LNCaP clone FGC (cell line): Measurements from ENCODE around the gene NME9.

Source experiments
- DNase-seq: peaks from one replicate; pipeline ENCODE4 v3.0.0-alpha.2; 2011; ENCODE audit warnings: low read depth
- H3K4me3 ChIP-seq: 2 replicates; pipeline ENCODE4 v1.5.1; 2011; ENCODE audit warnings: mild to moderate bottlenecking, low read depth, low read length, control low read depth
- TF ChIP-seq, protein P1 (sequence below): IDR thresholded peaks from 2 replicates; pipeline ENCODE4 v1.5.1; 2012; ENCODE audit warnings: mild to moderate bottlenecking; ENCODE audit not compliant: control insufficient read depth, insufficient read depth; ENCODE audit errors: extremely low read depth

The NME9 gene

GRCh38 chr3:138326866-138327595 lies 2.6 kb downstream of the NME9 start:
- DNase-seq, result no peak
- TF ChIP-seq, protein P1, sequence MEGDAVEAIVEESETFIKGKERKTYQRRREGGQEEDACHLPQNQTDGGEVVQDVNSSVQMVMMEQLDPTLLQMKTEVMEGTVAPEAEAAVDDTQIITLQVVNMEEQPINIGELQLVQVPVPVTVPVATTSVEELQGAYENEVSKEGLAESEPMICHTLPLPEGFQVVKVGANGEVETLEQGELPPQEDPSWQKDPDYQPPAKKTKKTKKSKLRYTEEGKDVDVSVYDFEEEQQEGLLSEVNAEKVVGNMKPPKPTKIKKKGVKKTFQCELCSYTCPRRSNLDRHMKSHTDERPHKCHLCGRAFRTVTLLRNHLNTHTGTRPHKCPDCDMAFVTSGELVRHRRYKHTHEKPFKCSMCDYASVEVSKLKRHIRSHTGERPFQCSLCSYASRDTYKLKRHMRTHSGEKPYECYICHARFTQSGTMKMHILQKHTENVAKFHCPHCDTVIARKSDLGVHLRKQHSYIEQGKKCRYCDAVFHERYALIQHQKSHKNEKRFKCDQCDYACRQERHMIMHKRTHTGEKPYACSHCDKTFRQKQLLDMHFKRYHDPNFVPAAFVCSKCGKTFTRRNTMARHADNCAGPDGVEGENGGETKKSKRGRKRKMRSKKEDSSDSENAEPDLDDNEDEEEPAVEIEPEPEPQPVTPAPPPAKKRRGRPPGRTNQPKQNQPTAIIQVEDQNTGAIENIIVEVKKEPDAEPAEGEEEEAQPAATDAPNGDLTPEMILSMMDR, result no peak
- no peak overlapping the region for H3K4me3 ChIP-seq

DNA sequence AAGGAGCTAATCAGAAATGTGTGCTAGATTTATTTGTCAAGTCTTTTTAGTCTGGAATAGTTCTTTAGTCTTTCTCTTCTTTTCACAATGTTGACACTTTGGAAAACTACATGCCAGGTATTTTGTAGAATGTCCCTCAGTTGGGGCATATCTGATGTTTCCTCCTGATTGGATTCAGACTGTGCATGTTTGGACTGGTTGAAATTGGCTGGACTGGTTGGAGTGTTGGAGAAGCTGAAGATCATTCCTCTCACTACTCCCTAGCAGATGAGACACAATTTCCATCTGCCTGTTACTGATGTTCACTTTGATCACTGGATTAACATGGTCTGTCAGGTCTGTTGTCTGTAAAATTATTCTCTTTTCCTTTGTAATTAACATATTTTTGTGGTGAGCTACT lies 3.7 kb downstream of the NME9 start:
- no peak for DNase-seq
- H3K4me3 ChIP-seq, result no peak overlapping the region
- TF ChIP-seq, protein P1, result no peak

DNA sequence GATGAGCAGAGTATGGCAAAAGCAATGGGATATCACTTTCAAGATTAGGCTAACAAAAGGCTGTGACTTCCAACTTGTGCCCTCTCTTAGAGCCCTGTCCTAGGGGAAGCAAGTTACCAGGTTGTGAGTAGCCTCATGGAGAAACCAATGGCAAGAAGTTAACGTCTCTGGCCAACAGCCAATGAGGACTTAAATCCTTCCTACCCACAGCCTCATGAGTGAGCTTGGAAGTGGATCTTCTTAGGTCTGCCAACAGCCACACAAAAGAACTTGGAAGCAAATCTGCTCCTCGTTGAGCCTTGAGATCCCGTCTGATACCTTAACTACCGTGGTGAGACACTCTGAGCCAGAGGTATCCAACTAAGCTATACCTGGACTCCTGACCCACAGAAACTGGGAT lies 5.7 kb downstream of the NME9 start:
- DNase-seq, result no peak
- TF ChIP-seq, protein P1, result no peak
- H3K4me3 ChIP-seq, result no peak overlapping the region

- TF ChIP-seq, protein P1, result no peak
Observed at GRCh38 chr3:138317687-138318086, 12.0 kb downstream of the NME9 start.

DNA sequence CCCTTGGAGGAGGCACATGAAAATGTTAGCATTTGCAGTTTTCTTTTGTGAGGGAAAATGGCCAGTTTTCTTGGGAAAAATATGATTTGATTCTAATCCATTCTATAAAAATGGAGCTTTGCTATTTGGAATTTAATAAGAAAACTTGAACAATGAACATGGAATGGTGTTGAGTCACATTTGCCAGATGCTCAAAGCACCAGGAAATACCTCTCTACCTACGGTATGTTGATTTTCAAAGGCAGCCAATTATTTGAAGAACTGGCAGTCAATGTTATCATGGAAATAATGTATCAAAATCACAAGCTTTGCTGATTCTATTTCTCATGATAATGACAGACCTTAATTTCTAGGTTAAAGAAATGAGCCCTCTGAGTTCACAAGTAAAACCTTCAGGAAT lies 14.9 kb downstream of the NME9 start:
- H3K4me3 ChIP-seq, result no peak overlapping the region
- TF ChIP-seq, protein P1, result no peak
- no peak for DNase-seq

More at GRCh38 chr3:138317687-138318086, 12.0 kb downstream of the NME9 start:
- no peak for DNase-seq
- no peak overlapping the region for H3K4me3 ChIP-seq

DNA sequence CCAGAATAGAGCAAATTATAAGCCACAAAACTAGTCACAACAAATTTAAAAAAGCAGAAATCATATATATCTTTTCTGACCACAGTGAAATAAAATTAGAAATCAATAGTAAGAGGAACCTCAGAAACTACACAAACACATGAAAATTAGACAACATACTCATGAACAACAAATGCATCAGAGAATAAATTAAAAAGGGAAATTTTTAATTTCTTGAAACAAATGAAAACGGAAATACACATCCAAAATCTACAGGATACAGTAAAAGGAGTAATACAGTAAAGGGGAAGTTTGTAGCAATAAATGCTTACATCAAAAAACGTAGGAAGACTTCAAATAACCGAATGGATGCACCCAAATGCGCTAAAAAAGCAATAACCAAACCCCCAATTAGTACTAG lies 19.2 kb downstream of the NME9 start:
- TF ChIP-seq, protein P1, result no peak
- no peak overlapping the region for H3K4me3 ChIP-seq
- no peak for DNase-seq

DNA sequence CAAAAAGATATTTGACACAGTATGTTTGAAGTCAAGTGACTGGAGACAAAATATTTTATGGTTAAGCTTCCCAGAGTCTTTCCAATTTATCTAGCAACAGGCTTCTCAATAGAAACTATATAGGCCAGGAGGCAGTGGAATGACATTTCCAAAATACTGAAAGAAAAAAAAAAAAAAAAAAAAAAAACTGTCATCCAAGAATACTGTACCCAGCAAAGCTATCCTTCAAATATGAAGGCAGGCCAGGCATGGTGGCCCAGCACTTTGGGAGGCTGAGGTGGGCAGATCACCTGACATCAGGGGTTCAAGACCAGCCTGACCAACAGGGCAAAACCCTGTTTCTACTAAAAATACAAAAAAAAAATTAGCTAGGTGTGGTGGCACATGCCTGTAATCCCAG lies 20.9 kb downstream of the NME9 start:
- no peak overlapping the region for H3K4me3 ChIP-seq
- TF ChIP-seq, protein P1, result no peak
- no peak for DNase-seq
